ENCODE results near the gene RPP21.

The RPP21 gene

DNA sequence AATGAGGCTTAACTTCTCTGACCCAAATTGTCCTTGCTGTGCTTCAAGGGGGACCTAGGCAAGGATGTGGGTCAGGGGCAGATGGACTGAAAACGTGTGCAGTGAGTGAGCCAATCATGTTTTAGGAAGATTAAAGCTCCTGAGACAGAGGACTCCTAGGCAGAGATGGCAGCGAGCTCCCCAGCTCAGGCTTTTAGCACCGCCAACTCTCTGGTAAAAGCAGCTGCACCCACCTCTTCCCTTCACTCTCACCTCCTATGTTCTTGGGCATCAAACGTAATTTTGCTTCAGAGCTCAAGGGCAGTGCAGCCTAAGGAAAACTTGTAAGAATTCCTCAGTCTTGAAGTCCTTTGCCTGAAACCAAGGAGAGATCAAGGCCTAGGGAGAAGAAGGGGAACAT lies 10.3 kb downstream of the RPP21 start:
- no peak overlapping the region for H3K4me3 ChIP-seq (replicated peaks; ENCODE audit: low read depth, low read length)
- TF ChIP-seq, protein P1, sequence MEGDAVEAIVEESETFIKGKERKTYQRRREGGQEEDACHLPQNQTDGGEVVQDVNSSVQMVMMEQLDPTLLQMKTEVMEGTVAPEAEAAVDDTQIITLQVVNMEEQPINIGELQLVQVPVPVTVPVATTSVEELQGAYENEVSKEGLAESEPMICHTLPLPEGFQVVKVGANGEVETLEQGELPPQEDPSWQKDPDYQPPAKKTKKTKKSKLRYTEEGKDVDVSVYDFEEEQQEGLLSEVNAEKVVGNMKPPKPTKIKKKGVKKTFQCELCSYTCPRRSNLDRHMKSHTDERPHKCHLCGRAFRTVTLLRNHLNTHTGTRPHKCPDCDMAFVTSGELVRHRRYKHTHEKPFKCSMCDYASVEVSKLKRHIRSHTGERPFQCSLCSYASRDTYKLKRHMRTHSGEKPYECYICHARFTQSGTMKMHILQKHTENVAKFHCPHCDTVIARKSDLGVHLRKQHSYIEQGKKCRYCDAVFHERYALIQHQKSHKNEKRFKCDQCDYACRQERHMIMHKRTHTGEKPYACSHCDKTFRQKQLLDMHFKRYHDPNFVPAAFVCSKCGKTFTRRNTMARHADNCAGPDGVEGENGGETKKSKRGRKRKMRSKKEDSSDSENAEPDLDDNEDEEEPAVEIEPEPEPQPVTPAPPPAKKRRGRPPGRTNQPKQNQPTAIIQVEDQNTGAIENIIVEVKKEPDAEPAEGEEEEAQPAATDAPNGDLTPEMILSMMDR (IDR thresholded peaks at IDR 0.05; ENCODE audit: low read depth, low read length, missing control alignments): no peak
- DNase-seq (ENCODE audit: extremely low read depth, low read depth): no peak

- H3K4me3 ChIP-seq (replicated peaks; ENCODE audit: low read depth, low read length): no peak overlapping the region
- DNase-seq (ENCODE audit: extremely low read depth, low read depth): no peak
- TF ChIP-seq, protein P1 (IDR thresholded peaks at IDR 0.05; ENCODE audit: low read depth, low read length, missing control alignments): no peak
Measured at GRCh38 chr6:30356536-30356935, 11.6 kb downstream of the RPP21 start.

GRCh38 chr6:30357678-30358540 lies 13.0 kb downstream of the RPP21 start:
- TF ChIP-seq, protein P1 (IDR thresholded peaks at IDR 0.05; ENCODE audit: low read depth, low read length, missing control alignments): peak; percentile 75
- H3K4me3 ChIP-seq (replicated peaks; ENCODE audit: low read depth, low read length): no peak overlapping the region
- DNase-seq (ENCODE audit: extremely low read depth, low read depth): peak; percentile 31

- H3K4me3 ChIP-seq (replicated peaks; ENCODE audit: low read depth, low read length): no peak overlapping the region
- DNase-seq (ENCODE audit: extremely low read depth, low read depth): no peak
- TF ChIP-seq, protein P1 (IDR thresholded peaks at IDR 0.05; ENCODE audit: low read depth, low read length, missing control alignments): no peak
Measured at GRCh38 chr6:30359276-30359675, 14.3 kb downstream of the RPP21 start.

GRCh38 chr6:30360139-30360538 lies 15.2 kb downstream of the RPP21 start:
- TF ChIP-seq, protein P1 (IDR thresholded peaks at IDR 0.05; ENCODE audit: low read depth, low read length, missing control alignments): no peak
- no peak overlapping the region for H3K4me3 ChIP-seq (replicated peaks; ENCODE audit: low read depth, low read length)
- DNase-seq (ENCODE audit: extremely low read depth, low read depth): no peak

DNA sequence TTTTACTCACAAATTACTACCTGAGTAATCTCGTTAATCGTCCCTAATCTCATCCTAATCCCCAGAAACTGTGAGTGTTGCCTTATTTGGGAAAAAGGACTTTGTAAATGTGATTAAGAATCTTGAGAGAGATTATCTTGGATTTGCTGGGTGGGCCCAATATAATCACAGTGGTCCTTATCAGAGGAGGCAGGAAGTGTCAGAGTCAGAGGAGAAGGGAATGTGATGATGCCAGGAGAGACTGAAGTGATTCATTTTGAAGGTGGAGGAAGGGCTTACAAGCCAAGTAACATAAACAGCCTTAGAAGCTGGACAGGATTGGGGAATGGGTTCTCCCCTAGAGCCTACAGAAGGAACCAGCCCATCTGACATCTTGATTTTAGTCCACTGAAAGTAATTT lies 16.7 kb downstream of the RPP21 start:
- H3K4me3 ChIP-seq (replicated peaks; ENCODE audit: low read depth, low read length): no peak overlapping the region
- TF ChIP-seq, protein P1 (IDR thresholded peaks at IDR 0.05; ENCODE audit: low read depth, low read length, missing control alignments): no peak
- DNase-seq (ENCODE audit: extremely low read depth, low read depth): no peak
